Measurements from ENCODE around the gene FBXO33.
"Not testable (repeated sequence)": the region's sequence is repeated elsewhere in the genome, so short reads cannot be mapped to it uniquely, and the experiment has no call there.

Gene FBXO33

GRCh38 chr14:39364509-39364908 lies 67.7 kb downstream of the FBXO33 start:
- no peak overlapping the region for H3K4me2 ChIP-seq
- no peaks in the 10 kb centered on the region for H3K4me1 ChIP-seq
- no peaks in the 10 kb centered on the region for H3K27me3 ChIP-seq
- H3K36me3 ChIP-seq: peaks cover 36% of the 10 kb centered on the region
- H4K20me1 ChIP-seq: peaks cover 16% of the 10 kb centered on the region
- no peak overlapping the region for H3K4me3 ChIP-seq
- H3K9ac ChIP-seq: no peak overlapping the region
- H3K9me3 ChIP-seq: peaks cover 30% of the 10 kb centered on the region
- TF ChIP-seq Cebpa-rat (IDR thresholded peaks at IDR 0.05): no peak
- no peak overlapping the region for H3K27ac ChIP-seq

DNA sequence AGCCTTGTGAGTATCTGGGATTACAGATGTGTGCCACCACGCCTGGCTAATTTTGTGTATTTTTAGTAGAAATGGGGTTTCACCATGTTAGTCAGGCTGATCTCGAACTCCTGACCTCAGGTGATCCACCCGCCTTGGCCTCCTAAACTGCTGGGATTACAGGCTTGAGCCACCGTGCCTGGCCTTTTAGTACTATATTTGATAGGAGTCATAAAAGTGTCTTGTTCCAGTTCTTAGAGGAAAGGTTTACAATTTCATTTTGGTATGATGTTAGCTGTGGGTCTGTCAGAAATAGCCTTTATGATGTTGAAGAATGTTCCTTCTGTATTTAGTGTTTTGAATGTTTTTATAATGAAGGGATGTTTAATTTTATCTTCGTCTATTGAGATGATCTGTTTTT lies 70.7 kb downstream of the FBXO33 start:
- peaks cover 35% of the 10 kb centered on the region for H3K9me3 ChIP-seq
- not testable (repeated sequence) for H3K27me3 ChIP-seq, H3K4me1 ChIP-seq, H4K20me1 ChIP-seq, H3K9ac ChIP-seq, H3K4me3 ChIP-seq, H3K4me2 ChIP-seq, H3K27ac ChIP-seq
- peaks cover 47% of the 10 kb centered on the region for H3K36me3 ChIP-seq

DNA sequence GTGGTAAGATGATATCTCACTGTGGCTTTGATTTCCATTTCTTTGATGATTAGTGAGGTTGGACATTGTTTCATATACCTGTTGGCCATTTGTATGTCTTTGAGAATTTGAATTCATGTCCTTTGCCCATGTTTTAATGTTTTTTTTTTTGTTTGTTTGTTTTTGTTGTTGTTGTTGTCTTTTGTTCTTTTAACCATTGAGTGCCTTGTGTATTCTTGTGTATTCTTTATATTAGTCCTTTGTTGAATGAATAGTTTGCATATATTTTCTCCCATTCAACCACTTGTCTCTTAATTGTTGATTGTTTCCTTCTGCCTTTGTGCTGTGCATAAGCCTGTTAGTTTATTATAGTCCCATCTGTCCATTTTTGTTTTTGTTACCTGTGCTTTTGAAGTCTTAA lies 71.9 kb downstream of the FBXO33 start:
- no peak for TF ChIP-seq Cebpa-rat (IDR thresholded peaks at IDR 0.05)
- Histone ChIP-seq H3K4me3 (no peak overlapping the region), H3K4me2 (no peak overlapping the region), H4K20me1 (no peaks in the 10 kb centered on the region), H3K4me1 (no peaks in the 10 kb centered on the region), H3K9me3 (peaks cover 35% of the 10 kb centered on the region), H3K27me3 (no peaks in the 10 kb centered on the region), H3K27ac (no peak overlapping the region), H3K9ac (no peak overlapping the region), H3K36me3 (peaks cover 43% of the 10 kb centered on the region)

DNA sequence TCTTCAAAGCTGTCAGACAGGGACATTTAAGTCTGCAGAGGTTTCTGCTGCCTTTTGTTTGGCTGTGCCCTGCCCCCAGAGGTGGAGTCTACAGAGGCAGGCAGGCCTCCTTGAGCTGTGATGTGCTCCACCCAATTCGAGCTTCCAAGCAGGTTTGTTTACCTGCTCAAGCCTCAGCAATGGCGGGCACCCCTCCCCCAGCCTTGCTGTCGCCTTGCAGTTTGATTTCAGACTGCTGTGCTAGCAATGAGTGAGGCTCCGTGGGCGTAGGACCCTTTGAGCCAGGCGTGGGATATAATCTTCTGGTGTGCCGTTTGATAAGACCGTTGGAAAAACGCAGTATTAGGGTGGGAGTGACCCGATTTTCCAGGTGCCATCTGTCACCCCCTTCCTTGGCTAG lies 73.2 kb downstream of the FBXO33 start:
- not testable (repeated sequence) for H3K4me2 ChIP-seq, H3K4me3 ChIP-seq, H3K9ac ChIP-seq, H3K27me3 ChIP-seq, H3K27ac ChIP-seq, H3K4me1 ChIP-seq, H4K20me1 ChIP-seq
- Histone ChIP-seq H3K9me3 (peaks cover 26% of the 10 kb centered on the region), H3K36me3 (peaks cover 38% of the 10 kb centered on the region)

- H3K27ac ChIP-seq: no peak overlapping the region
- TF ChIP-seq Cebpa-rat (IDR thresholded peaks at IDR 0.05): no peak
- peaks cover 6% of the 10 kb centered on the region; the same call in 1 of the 2 replicates for H3K4me1 ChIP-seq
- H4K20me1 ChIP-seq: no peaks in the 10 kb centered on the region
- H3K4me2 ChIP-seq: no peak overlapping the region
- no peak overlapping the region for H3K9ac ChIP-seq
- H3K4me3 ChIP-seq: no peak overlapping the region
- H3K27me3 ChIP-seq: no peaks in the 10 kb centered on the region
- peaks cover 29% of the 10 kb centered on the region for H3K9me3 ChIP-seq
- H3K36me3 ChIP-seq: peaks cover 35% of the 10 kb centered on the region
Measured at GRCh38 chr14:39351708-39352107, 80.5 kb downstream of the FBXO33 start.

DNA sequence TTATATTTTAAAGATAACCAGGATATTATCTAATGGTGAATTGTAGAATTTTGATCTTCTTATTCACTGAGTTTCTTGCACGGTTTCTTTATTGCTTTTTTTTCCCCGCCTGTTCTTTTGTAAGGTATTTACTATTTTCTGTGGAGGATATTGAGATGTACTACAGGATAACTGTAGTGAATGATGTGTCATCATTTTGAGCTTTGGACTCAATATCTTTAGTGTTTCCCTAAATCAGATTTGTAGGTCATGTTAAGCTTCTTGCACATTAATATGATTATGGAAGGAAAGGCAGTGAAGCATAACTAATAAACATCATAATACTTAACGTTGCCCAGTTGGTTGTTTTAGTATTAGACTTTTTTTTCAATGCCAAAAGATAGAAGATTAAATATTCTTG lies 81.4 kb downstream of the FBXO33 start:
- H3K27ac ChIP-seq: no peak overlapping the region
- H3K27me3 ChIP-seq: no peaks in the 10 kb centered on the region
- H3K4me2 ChIP-seq: no peak overlapping the region
- H3K9me3 ChIP-seq: peaks cover 29% of the 10 kb centered on the region
- TF ChIP-seq Cebpa-rat (IDR thresholded peaks at IDR 0.05): no peak
- no peaks in the 10 kb centered on the region for H4K20me1 ChIP-seq
- H3K4me3 ChIP-seq: no peak overlapping the region
- peaks cover 40% of the 10 kb centered on the region for H3K36me3 ChIP-seq
- no peak overlapping the region for H3K9ac ChIP-seq
- peaks cover 7% of the 10 kb centered on the region; the same call in 1 of the 2 replicates for H3K4me1 ChIP-seq

Measured in BLaER1 (cell line).